Gastrocnemius medialis (tissue), 4 donors: Measurements from ENCODE around the gene SWT1. TPM values are rescaled to one million over a fixed set of nuclear protein-coding genes. Genes with fewer than 3 reads are reported as not detected.

Experiments used
- ATAC-seq, 2 donors: fragments of 150-250 bp; one replicate each; pipeline ENCODE4 v1.9.1; 2016
- DNase-seq, 2 donors: peaks; one replicate each; pipeline ENCODE4 v3.0.0-alpha.2; 2019
- H3K27ac ChIP-seq, 4 donors: fragments of 200-600 bp; sonication (generic); 1 replicate in 1 of 4; 2 replicates in 3 of 4; pipeline ENCODE4 v1.5.1; 2016 to 2018; ENCODE audit warnings: mild to moderate bottlenecking in 2 of 4, moderate library complexity in 1 of 4
- H3K27me3 ChIP-seq, 3 donors: fragments of 200-600 bp; sonication (generic) in 2 of 3; 1 replicate in 1 of 3; 2 replicates in 2 of 3; pipeline versions ENCODE4 v1.5.1 to v1.6.0; 2016 to 2019; ENCODE audit warnings: mild to moderate bottlenecking in 1 of 3, moderate library complexity in 1 of 3
- H3K36me3 ChIP-seq, 2 donors: fragments of 200-600 bp; sonication (generic) in 1 of 2; one replicate each; pipeline ENCODE4 v1.5.1; 2017 to 2018
- H3K4me1 ChIP-seq, 2 donors: fragments of 200-600 bp; sonication (generic) in 1 of 2; one replicate each; pipeline ENCODE4 v1.5.1; 2016 to 2017; ENCODE audit warnings: mild to moderate bottlenecking in 2 of 2
- H3K4me3 ChIP-seq, 4 donors: fragments of 200-600 bp; sonication (generic) in 3 of 4; 1 replicate in 1 of 4; 2 replicates in 3 of 4; pipeline ENCODE4 v1.5.1; 2016 to 2019; ENCODE audit warnings: mild to moderate bottlenecking in 2 of 4
- H3K9me3 ChIP-seq, 3 donors: fragments of 200-600 bp; sonication (generic) in 2 of 3; 1 replicate in 1 of 3; 2 replicates in 2 of 3; pipeline ENCODE4 v1.5.1; 2016 to 2019
- CTCF ChIP-seq, 5 experiments: fragments of 450-650 bp in 3 of 5; fragments of 200-600 bp in 2 of 5; sonication (generic) in 2 of 5; IDR thresholded peaks in 4 of 5; conservative IDR thresholded peaks in 1 of 5; 1 replicate in 4 of 5; 2 replicates in 1 of 5; pipeline ENCODE4 v1.5.1; 2016 to 2019; ENCODE audit warnings: antibody characterized with exemption in 5 of 5, mild to moderate bottlenecking in 3 of 5, moderate library complexity in 3 of 5
- POLR2A ChIP-seq, 2 donors: fragments of 450-650 bp; IDR thresholded peaks; one replicate each; pipeline ENCODE4 v1.6.1; 2017; ENCODE audit warnings: antibody characterized with exemption in 2 of 2, mild to moderate bottlenecking in 2 of 2, moderate library complexity in 2 of 2
- in situ Hi-C, 4 donors: fragments of 200-750 bp; cut with MboI; loops; one replicate each; pipeline versions ENCODE4 v1.15.0 to v1.8.0; 2017; ENCODE audit warnings: low sequenced_read_pairs in 4 of 4
- intact Hi-C: fragments of 100-400 bp; cut with DNase I; formaldehyde crosslinking; loops from one replicate; pipeline ENCODE4 v1.15.1; 2023; ENCODE audit warnings: low total_unique reads
- total RNA-seq, 4 donors: library from RNA; depleted of rRNA; stranded (reverse); fragments of >200 nt; gene quantifications; one replicate each; pipeline versions ENCODE4 v1.1.0 to v1.2.3, GENCODE V29; 2016

The SWT1 gene
- total RNA-seq, 4 donors from 2014 or later = 3.4 to 6.2 (median 4.6) TPM

- Histone ChIP-seq H3K27ac (no peak overlapping the region), H3K4me1 (no peaks in the 10 kb centered on the region), H3K27me3 (no peaks in the 10 kb centered on the region), H3K9me3 (no peaks in the 10 kb centered on the region), H3K36me3 (no peaks in the 10 kb centered on the region), H3K4me3 (no peak overlapping the region)
- ATAC-seq (no peak), DNase-seq (no peak)
- intact Hi-C loops (no loop called here), in situ Hi-C loops (loop anchor here in 1 of 4 donors (25.0 kb wide), 1 partner anchor 1083 kb away; no protein-coding TSS in a partner anchor)
- TF ChIP-seq CTCF (IDR thresholded peaks at IDR 0.05 in 4 of 5, conservative IDR thresholded peaks at IDR 0.05 in 1 of 5) = no peak
- no peak for TF ChIP-seq POLR2A (IDR thresholded peaks at IDR 0.05)
Measured at GRCh38 chr1:185279571-185279970, 122.6 kb downstream of the SWT1 start.

- no peak overlapping the region for H3K27ac ChIP-seq
- no peaks in the 10 kb centered on the region for H3K27me3 ChIP-seq
- no peak for ATAC-seq
- intact Hi-C loops = no loop called here
- no peak for DNase-seq
- H3K9me3 ChIP-seq = no peaks in the 10 kb centered on the region
- no peaks in the 10 kb centered on the region for H3K36me3 ChIP-seq
- no peak for TF ChIP-seq POLR2A (IDR thresholded peaks at IDR 0.05)
- no peak for TF ChIP-seq CTCF (IDR thresholded peaks at IDR 0.05 in 4 of 5, conservative IDR thresholded peaks at IDR 0.05 in 1 of 5)
- in situ Hi-C loops = loop anchor here in 1 of 4 donors (25.0 kb wide), 1 partner anchor 1082 kb away; no protein-coding TSS in a partner anchor
- H3K4me3 ChIP-seq = no peak overlapping the region
- no peaks in the 10 kb centered on the region for H3K4me1 ChIP-seq
Measured at GRCh38 chr1:185280589-185280988, 123.6 kb downstream of the SWT1 start.

- H3K4me3 ChIP-seq = no peak overlapping the region
- DNase-seq = no peak
- in situ Hi-C loops = loop anchor here in 1 of 4 donors (25.0 kb wide), 1 partner anchor 1081 kb away; no protein-coding TSS in a partner anchor
- ATAC-seq = no peak
- no peaks in the 10 kb centered on the region for H3K36me3 ChIP-seq
- H3K9me3 ChIP-seq = no peaks in the 10 kb centered on the region
- H3K27me3 ChIP-seq = no peaks in the 10 kb centered on the region
- H3K4me1 ChIP-seq = no peaks in the 10 kb centered on the region
- TF ChIP-seq POLR2A (IDR thresholded peaks at IDR 0.05) = no peak
- no peak for TF ChIP-seq CTCF (IDR thresholded peaks at IDR 0.05 in 4 of 5, conservative IDR thresholded peaks at IDR 0.05 in 1 of 5)
- intact Hi-C loops = no loop called here
- no peak overlapping the region for H3K27ac ChIP-seq
Measured at GRCh38 chr1:185281245-185281644, 124.3 kb downstream of the SWT1 start.

- Histone ChIP-seq H3K36me3 (no peaks in the 10 kb centered on the region), H3K27ac (no peak overlapping the region), H3K27me3 (no peaks in the 10 kb centered on the region), H3K9me3 (no peaks in the 10 kb centered on the region), H3K4me3 (no peak overlapping the region), H3K4me1 (no peaks in the 10 kb centered on the region)
- no peak for TF ChIP-seq POLR2A (IDR thresholded peaks at IDR 0.05)
- TF ChIP-seq CTCF (IDR thresholded peaks at IDR 0.05 in 4 of 5, conservative IDR thresholded peaks at IDR 0.05 in 1 of 5) = no peak
- intact Hi-C loops = no loop called here
- in situ Hi-C loops = loop anchor here in 1 of 4 donors (25.0 kb wide), 1 partner anchor 1078 kb away; no protein-coding TSS in a partner anchor
- ATAC-seq (no peak), DNase-seq (no peak)
Measured at GRCh38 chr1:185284116-185284515, 127.1 kb downstream of the SWT1 start.
